Astrocyte (in vitro differentiated cells and primary cell): ENCODE results near the gene ENTHD1. TPM values are rescaled to one million over a fixed set of nuclear protein-coding genes. Genes with fewer than 3 reads are reported as not detected.

Experiments used
- DNase-seq: peaks from one replicate; pipeline ENCODE4 v3.0.0-alpha.2; 2010; ENCODE audit warnings: low read depth
- FAIRE-seq: peaks from 2 replicates; lab custom pipeline; 2011; peaks lifted over from hg19 to GRCh38; lab: Jason Lieb, UNC
- H2AFZ ChIP-seq: 2 replicates; pipeline ENCODE4 v1.6.0; 2012; ENCODE audit warnings: low read depth, low read length, inconsistent platforms
- H3K27ac ChIP-seq: 2 replicates; pipeline ENCODE4 v1.5.1; 2011; ENCODE audit warnings: low read depth, low read length, inconsistent platforms
- H3K27me3 ChIP-seq: 2 replicates; pipeline ENCODE4 v1.6.0; 2011; ENCODE audit warnings: low read length, inconsistent platforms; ENCODE audit not compliant: insufficient read depth
- H3K36me3 ChIP-seq: 2 replicates; pipeline ENCODE4 v1.5.1; 2011; ENCODE audit warnings: low read length, inconsistent platforms; ENCODE audit not compliant: insufficient read depth
- H3K4me1 ChIP-seq: 2 replicates; pipeline ENCODE4 v1.5.1; 2011; ENCODE audit warnings: low read length, inconsistent platforms; ENCODE audit not compliant: insufficient read depth
- H3K4me2 ChIP-seq: 2 replicates; pipeline ENCODE4 v1.6.0; 2012; ENCODE audit warnings: low read length, inconsistent platforms
- H3K4me3 ChIP-seq: 2 replicates; pipeline ENCODE4 v1.5.1; 2011; ENCODE audit warnings: low read depth, mild to moderate bottlenecking, low read length, inconsistent platforms; ENCODE audit not compliant: insufficient read depth
- H3K79me2 ChIP-seq: 2 replicates; pipeline ENCODE4 v1.6.0; 2012; ENCODE audit warnings: mild to moderate bottlenecking, low read length, inconsistent platforms; ENCODE audit not compliant: insufficient read depth
- H3K9ac ChIP-seq: 2 replicates; pipeline ENCODE4 v1.6.0; 2012; ENCODE audit warnings: mild to moderate bottlenecking, low read length, inconsistent platforms
- H3K9me3 ChIP-seq: 2 replicates; pipeline ENCODE4 v1.5.1; 2012; ENCODE audit warnings: low read depth, mild to moderate bottlenecking, low read length, inconsistent platforms; ENCODE audit not compliant: insufficient read depth
- H4K20me1 ChIP-seq: 2 replicates; pipeline ENCODE4 v1.6.0; 2012; ENCODE audit warnings: low read length, inconsistent platforms; ENCODE audit not compliant: insufficient read depth
- H3K27ac Mint-ChIP-seq: one replicate; pipeline ENCODE4 v1.8.0; 2021; ENCODE audit warnings: mild to moderate bottlenecking, mixed read lengths; ENCODE audit not compliant: unreplicated experiment
- H3K27me3 Mint-ChIP-seq: one replicate; pipeline ENCODE4 v1.8.0; 2021; ENCODE audit warnings: low read depth, mixed read lengths; ENCODE audit not compliant: unreplicated experiment
- H3K36me3 Mint-ChIP-seq: one replicate; pipeline ENCODE4 v1.8.0; 2021; ENCODE audit warnings: low read depth, mixed read lengths; ENCODE audit not compliant: unreplicated experiment
- H3K4me1 Mint-ChIP-seq: one replicate; pipeline ENCODE4 v1.8.0; 2021; ENCODE audit warnings: low read depth, mixed read lengths; ENCODE audit not compliant: unreplicated experiment
- H3K4me3 Mint-ChIP-seq: one replicate; pipeline ENCODE4 v1.8.0; 2021; ENCODE audit warnings: mild to moderate bottlenecking, moderate library complexity, mixed read lengths; ENCODE audit not compliant: unreplicated experiment
- H3K9me3 Mint-ChIP-seq: one replicate; pipeline ENCODE4 v1.8.0; 2021; ENCODE audit warnings: mild to moderate bottlenecking, mixed read lengths; ENCODE audit not compliant: unreplicated experiment
- EZH2 ChIP-seq: IDR thresholded peaks from 2 replicates; pipeline ENCODE4 v1.6.1; 2012; ENCODE audit warnings: mild to moderate bottlenecking, low read length, inconsistent platforms; ENCODE audit not compliant: insufficient read depth
- total RNA-seq: library from RNA; stranded (reverse); gene quantifications from 2 replicates; pipeline ENCODE4 v1.2.1, GENCODE V29; 2021
- TF ChIP-seq, protein P1 (sequence below): IDR thresholded peaks from 2 replicates; pipeline ENCODE4 v1.5.1; 2011; ENCODE audit warnings: low read depth, mild to moderate bottlenecking, inconsistent platforms, low read length, moderate library complexity; ENCODE audit not compliant: insufficient read depth

ENTHD1 gene
- total RNA-seq, 1 donor from 2014 or later, result not detected

DNA sequence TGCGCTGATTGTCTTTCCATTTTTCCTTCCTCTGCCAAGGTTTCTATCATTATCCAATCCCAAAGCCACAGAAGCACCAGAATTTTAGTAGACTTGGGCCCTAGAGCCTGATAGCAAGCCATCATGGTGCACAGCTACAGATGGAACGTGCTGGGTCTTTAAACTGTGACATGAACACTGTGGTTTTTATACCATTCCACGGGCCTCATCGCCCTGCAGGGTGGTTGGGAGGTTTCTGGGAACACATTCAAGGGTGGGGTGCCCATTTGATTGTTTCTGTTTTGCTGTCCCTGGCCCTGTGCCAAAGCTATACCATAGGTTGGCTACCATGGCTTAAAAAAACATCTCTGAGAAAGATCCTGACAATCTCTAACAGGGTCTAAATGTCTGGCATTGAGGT is 171.1 kb downstream of the ENTHD1 start:
- DNase-seq (no peak), FAIRE-seq (no peak)
- Histone ChIP-seq H3K9ac (no peak overlapping the region), H3K9me3 (no peaks in the 10 kb centered on the region), H3K36me3 (no peaks in the 10 kb centered on the region), H4K20me1 (no peaks in the 10 kb centered on the region), H2AFZ (no peak overlapping the region), H3K4me3 (no peak overlapping the region), H3K4me2 (no peak overlapping the region), H3K4me1 (no peaks in the 10 kb centered on the region), H3K27me3 (peaks cover 25% of the 10 kb centered on the region), H3K27ac (no peak overlapping the region), H3K79me2 (no peaks in the 10 kb centered on the region)
- Mint-ChIP-seq H3K4me3 (no peak overlapping the region), H3K27ac (no peak overlapping the region), H3K36me3 (peaks cover 2% of the 10 kb centered on the region), H3K27me3 (peaks cover 46% of the 10 kb centered on the region), H3K9me3 (no peaks in the 10 kb centered on the region), H3K4me1 (peaks cover 3% of the 10 kb centered on the region)
- TF ChIP-seq, protein P1, sequence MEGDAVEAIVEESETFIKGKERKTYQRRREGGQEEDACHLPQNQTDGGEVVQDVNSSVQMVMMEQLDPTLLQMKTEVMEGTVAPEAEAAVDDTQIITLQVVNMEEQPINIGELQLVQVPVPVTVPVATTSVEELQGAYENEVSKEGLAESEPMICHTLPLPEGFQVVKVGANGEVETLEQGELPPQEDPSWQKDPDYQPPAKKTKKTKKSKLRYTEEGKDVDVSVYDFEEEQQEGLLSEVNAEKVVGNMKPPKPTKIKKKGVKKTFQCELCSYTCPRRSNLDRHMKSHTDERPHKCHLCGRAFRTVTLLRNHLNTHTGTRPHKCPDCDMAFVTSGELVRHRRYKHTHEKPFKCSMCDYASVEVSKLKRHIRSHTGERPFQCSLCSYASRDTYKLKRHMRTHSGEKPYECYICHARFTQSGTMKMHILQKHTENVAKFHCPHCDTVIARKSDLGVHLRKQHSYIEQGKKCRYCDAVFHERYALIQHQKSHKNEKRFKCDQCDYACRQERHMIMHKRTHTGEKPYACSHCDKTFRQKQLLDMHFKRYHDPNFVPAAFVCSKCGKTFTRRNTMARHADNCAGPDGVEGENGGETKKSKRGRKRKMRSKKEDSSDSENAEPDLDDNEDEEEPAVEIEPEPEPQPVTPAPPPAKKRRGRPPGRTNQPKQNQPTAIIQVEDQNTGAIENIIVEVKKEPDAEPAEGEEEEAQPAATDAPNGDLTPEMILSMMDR, result no peak
- no peak for TF ChIP-seq EZH2

GRCh38 chr22:39722032-39722325 is 171.6 kb downstream of the ENTHD1 start:
- no peak for FAIRE-seq
- no peak for TF ChIP-seq EZH2
- TF ChIP-seq, protein P1, result no peak
- H3K9me3 Mint-ChIP-seq, result no peaks in the 10 kb centered on the region

DNA sequence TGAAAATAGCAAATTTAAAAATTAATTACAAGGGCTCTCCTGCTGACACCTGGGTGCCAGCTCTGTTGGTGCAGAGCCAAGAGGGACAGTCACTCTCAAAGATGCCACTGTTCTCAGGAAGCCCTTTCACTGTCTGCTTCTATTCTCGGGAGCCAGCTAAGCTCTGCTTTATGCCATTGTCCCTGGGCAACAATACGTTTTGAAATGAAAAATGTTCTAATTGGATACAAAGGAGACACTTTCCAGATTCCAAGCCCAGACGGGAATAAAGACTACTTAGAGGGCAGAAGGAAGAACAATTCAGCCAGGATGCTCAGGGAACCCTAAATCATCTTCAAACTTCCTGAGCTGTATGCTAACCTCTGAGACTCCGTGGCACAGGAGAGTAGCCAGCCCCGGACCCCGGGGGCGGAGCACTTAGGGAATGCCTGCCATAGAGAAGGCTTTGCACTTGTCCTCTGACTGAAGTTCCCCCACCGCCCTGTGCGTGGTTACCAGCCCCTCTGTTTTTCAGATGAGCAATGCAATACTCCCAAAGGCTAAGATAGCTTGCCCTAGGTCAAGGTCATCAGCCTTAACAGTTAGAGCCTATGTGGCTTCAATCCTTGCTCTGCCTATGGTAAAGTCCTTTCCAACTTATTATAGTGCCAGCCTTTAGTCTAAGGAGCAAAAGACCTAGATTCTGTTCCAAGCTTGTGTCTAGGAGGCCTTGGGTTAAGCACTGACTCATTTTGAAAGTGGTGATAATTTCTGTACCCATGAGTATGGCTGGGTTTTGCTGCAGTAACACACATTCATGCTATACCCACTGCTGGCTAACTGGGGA is 172.1 kb downstream of the ENTHD1 start:
- Mint-ChIP-seq H3K27me3 (peaks cover 42% of the 10 kb centered on the region), H3K4me3 (no peak overlapping the region), H3K4me1 (peaks cover 3% of the 10 kb centered on the region), H3K9me3 (no peaks in the 10 kb centered on the region), H3K36me3 (peaks cover under 1% of the 10 kb centered on the region), H3K27ac (no peak overlapping the region)
- Histone ChIP-seq H3K27me3 (peaks cover 25% of the 10 kb centered on the region), H3K4me2 (no peak overlapping the region), H3K36me3 (no peaks in the 10 kb centered on the region), H3K4me3 (no peak overlapping the region), H4K20me1 (no peaks in the 10 kb centered on the region), H3K9ac (no peak overlapping the region), H3K4me1 (no peaks in the 10 kb centered on the region), H3K27ac (no peak overlapping the region), H3K9me3 (no peaks in the 10 kb centered on the region), H2AFZ (no peak overlapping the region), H3K79me2 (no peaks in the 10 kb centered on the region)
- DNase-seq (no peak), FAIRE-seq (no peak)
- TF ChIP-seq EZH2, result no peak
- TF ChIP-seq, protein P1, result no peak

More at GRCh38 chr22:39722032-39722325, 171.6 kb downstream of the ENTHD1 start:
- no peaks in the 10 kb centered on the region for H4K20me1 ChIP-seq
- peaks cover 44% of the 10 kb centered on the region for H3K27me3 Mint-ChIP-seq
- peaks cover 28% of the 10 kb centered on the region for H3K27me3 ChIP-seq
- no peak overlapping the region for H2AFZ ChIP-seq
- no peak overlapping the region for H3K4me3 Mint-ChIP-seq
- no peaks in the 10 kb centered on the region for H3K4me1 ChIP-seq
- peaks cover 3% of the 10 kb centered on the region for H3K4me1 Mint-ChIP-seq
- H3K79me2 ChIP-seq, result no peaks in the 10 kb centered on the region
- no peak overlapping the region for H3K27ac ChIP-seq
- no peaks in the 10 kb centered on the region for H3K36me3 ChIP-seq
- no peak overlapping the region for H3K4me3 ChIP-seq
- H3K4me2 ChIP-seq, result no peak overlapping the region
- no peak overlapping the region for H3K9ac ChIP-seq
- peaks cover 2% of the 10 kb centered on the region for H3K36me3 Mint-ChIP-seq
- DNase-seq, result no peak
- no peaks in the 10 kb centered on the region for H3K9me3 ChIP-seq
- no peak overlapping the region for H3K27ac Mint-ChIP-seq
